Measurements from ENCODE around the gene PHETA2. TPM values are rescaled to one million over a fixed set of nuclear protein-coding genes. Genes with fewer than 3 reads are reported as not detected.
A peak's percentile ranks its signal among the peaks of the same experiment; 100 is the strongest.

The PHETA2 gene
- total RNA-seq, 1 experiment from 2014 or later = 5.7 TPM

DNA sequence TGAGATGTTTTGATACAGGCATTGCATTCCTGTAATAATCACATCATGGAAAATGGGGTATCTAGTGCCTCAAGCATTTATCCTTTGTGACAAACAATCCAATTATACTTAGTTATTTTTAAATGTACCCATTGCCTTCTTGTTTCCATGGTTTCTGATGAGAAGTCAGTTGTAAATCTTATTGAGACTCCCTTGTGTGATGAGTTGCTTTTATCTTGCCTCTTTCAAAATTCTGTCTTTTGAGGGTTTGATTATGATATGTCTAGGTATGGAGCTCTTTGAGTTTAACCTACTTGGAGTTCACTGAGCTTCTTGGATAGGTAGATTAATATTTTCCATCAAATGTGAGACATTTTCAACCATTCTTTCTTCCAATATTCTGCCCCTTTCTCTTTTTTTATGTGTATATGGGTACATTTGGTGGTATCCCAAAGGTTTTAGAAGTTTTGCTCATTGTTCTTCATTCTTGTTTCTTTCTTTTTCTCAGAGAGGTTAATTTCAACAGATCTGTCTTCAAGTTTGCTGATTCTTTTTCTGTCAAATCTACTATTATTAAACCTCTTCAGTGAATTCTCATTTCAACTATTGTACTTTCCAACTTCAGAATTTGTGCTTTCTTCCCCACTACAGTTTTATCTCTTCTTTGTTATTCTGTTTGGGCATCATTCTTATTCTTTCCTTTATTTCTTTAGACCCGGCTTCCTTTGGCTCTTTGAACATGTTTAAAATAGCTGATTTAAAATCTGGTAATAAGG lies 17.1 kb upstream of the PHETA2 start:
- peak; percentile 91 for TF ChIP-seq ZNF317 (CRISPR knock-in tag; IDR thresholded peaks at IDR 0.05; ENCODE audit: borderline replicate concordance, low read depth)
- TF ChIP-seq ZNF232 (CRISPR knock-in tag; IDR thresholded peaks at IDR 0.05) = no peak
- ATAC-seq (no peak), DNase-seq (ENCODE audit: low spot score) (no peak)
- Mint-ChIP-seq H3K36me3 (peaks cover 46% of the 10 kb centered on the region), H3K27ac (no peak overlapping the region), H3K4me3 (no peak overlapping the region), H3K27me3 (ENCODE audit: low read depth) (peaks cover 19% of the 10 kb centered on the region), H3K9me3 (peaks cover 34% of the 10 kb centered on the region), H3K4me1 (no peaks in the 10 kb centered on the region)
- POLR2A ChIA-PET = interaction anchor here (0.7 kb wide), 1 partner anchor 13 kb away, joined by 3 read pairs; no protein-coding TSS in a partner anchor
- CTCF ChIA-PET = interaction anchor here (0.6 kb wide), 1 partner anchor 664 kb away, joined by 3 read pairs; the partner anchor contains the start of gene A4GALT

DNA sequence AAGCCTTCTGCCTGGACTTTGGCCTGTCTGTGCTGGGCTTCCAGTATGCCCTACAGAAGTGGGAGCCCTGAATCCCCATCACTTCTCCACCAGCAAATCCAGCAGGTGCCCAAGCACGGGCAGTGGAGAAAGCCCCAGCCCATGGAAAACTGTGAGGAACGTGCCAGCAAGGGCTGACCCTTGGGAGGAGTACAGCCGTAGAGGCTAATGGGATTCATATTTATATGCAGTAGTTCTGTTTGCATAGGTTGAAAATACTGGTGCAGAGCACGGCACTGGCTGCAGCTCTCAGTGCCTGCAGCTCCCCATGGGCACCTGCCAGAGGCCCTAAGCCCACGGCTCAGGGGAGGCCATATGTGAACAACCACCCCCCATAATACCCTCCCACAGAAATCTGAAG lies 13.6 kb upstream of the PHETA2 start:
- ATAC-seq (no peak), DNase-seq (ENCODE audit: low spot score) (no peak)
- Mint-ChIP-seq H3K9me3 (peaks cover 34% of the 10 kb centered on the region), H3K4me1 (peaks cover 13% of the 10 kb centered on the region), H3K27ac (no peak overlapping the region), H3K27me3 (ENCODE audit: low read depth) (peaks cover 19% of the 10 kb centered on the region), H3K36me3 (peaks cover 64% of the 10 kb centered on the region), H3K4me3 (no peak overlapping the region)
- CTCF ChIA-PET = interaction anchor here (2.2 kb wide), 1 partner anchor 31 kb away, joined by 7 read pairs; the partner anchor contains the start of gene NDUFA6
- POLR2A ChIA-PET = no interaction called here
- TF ChIP-seq ZNF512 (CRISPR knock-in tag; IDR thresholded peaks at IDR 0.05; ENCODE audit: borderline replicate concordance) (no peak), ZNF121 (CRISPR knock-in tag; IDR thresholded peaks at IDR 0.05) (no peak)

- Mint-ChIP-seq H3K9me3 (peaks cover 29% of the 10 kb centered on the region), H3K36me3 (peaks cover 67% of the 10 kb centered on the region), H3K27me3 (ENCODE audit: low read depth) (peaks cover 18% of the 10 kb centered on the region), H3K4me3 (no peak overlapping the region), H3K27ac (no peak overlapping the region), H3K4me1 (peaks cover 17% of the 10 kb centered on the region)
- DNase-seq (ENCODE audit: low spot score) = no peak
- ATAC-seq = no peak
- ChIA-PET CTCF (interaction anchor here (2.2 kb wide), 1 partner anchor 30 kb away, joined by 7 read pairs; the partner anchor contains the start of gene NDUFA6), POLR2A (no interaction called here)
- TF ChIP-seq ZNF232 (CRISPR knock-in tag; IDR thresholded peaks at IDR 0.05) (no peak), MYBL2 (CRISPR knock-in tag; IDR thresholded peaks at IDR 0.05) (no peak), GTF2I (CRISPR knock-in tag; conservative IDR thresholded peaks at IDR 0.05) (no peak), JUN (CRISPR knock-in tag; IDR thresholded peaks at IDR 0.05) (no peak), PRRX2 (CRISPR knock-in tag; IDR thresholded peaks at IDR 0.05) (no peak), SMAD4 (CRISPR knock-in tag; IDR thresholded peaks at IDR 0.05) (no peak), NR1H2 (CRISPR knock-in tag; IDR thresholded peaks at IDR 0.05) (no peak), ZNF512 (CRISPR knock-in tag; IDR thresholded peaks at IDR 0.05; ENCODE audit: borderline replicate concordance) (no peak), SP1 (CRISPR knock-in tag; conservative IDR thresholded peaks at IDR 0.05) (no peak), USF1 (CRISPR knock-in tag; IDR thresholded peaks at IDR 0.05) (no peak), PREB (CRISPR knock-in tag; IDR thresholded peaks at IDR 0.05; ENCODE audit: borderline replicate concordance) (no peak), ELF4 (CRISPR knock-in tag; IDR thresholded peaks at IDR 0.05; ENCODE audit: low read depth) (no peak)
- TF ChIP-seq, protein P1, sequence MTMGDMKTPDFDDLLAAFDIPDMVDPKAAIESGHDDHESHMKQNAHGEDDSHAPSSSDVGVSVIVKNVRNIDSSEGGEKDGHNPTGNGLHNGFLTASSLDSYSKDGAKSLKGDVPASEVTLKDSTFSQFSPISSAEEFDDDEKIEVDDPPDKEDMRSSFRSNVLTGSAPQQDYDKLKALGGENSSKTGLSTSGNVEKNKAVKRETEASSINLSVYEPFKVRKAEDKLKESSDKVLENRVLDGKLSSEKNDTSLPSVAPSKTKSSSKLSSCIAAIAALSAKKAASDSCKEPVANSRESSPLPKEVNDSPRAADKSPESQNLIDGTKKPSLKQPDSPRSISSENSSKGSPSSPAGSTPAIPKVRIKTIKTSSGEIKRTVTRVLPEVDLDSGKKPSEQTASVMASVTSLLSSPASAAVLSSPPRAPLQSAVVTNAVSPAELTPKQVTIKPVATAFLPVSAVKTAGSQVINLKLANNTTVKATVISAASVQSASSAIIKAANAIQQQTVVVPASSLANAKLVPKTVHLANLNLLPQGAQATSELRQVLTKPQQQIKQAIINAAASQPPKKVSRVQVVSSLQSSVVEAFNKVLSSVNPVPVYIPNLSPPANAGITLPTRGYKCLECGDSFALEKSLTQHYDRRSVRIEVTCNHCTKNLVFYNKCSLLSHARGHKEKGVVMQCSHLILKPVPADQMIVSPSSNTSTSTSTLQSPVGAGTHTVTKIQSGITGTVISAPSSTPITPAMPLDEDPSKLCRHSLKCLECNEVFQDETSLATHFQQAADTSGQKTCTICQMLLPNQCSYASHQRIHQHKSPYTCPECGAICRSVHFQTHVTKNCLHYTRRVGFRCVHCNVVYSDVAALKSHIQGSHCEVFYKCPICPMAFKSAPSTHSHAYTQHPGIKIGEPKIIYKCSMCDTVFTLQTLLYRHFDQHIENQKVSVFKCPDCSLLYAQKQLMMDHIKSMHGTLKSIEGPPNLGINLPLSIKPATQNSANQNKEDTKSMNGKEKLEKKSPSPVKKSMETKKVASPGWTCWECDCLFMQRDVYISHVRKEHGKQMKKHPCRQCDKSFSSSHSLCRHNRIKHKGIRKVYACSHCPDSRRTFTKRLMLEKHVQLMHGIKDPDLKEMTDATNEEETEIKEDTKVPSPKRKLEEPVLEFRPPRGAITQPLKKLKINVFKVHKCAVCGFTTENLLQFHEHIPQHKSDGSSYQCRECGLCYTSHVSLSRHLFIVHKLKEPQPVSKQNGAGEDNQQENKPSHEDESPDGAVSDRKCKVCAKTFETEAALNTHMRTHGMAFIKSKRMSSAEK (CRISPR knock-in tag; IDR thresholded peaks at IDR 0.05; ENCODE audit: borderline replicate concordance) = no peak
- TF ChIP-seq, protein P2, sequence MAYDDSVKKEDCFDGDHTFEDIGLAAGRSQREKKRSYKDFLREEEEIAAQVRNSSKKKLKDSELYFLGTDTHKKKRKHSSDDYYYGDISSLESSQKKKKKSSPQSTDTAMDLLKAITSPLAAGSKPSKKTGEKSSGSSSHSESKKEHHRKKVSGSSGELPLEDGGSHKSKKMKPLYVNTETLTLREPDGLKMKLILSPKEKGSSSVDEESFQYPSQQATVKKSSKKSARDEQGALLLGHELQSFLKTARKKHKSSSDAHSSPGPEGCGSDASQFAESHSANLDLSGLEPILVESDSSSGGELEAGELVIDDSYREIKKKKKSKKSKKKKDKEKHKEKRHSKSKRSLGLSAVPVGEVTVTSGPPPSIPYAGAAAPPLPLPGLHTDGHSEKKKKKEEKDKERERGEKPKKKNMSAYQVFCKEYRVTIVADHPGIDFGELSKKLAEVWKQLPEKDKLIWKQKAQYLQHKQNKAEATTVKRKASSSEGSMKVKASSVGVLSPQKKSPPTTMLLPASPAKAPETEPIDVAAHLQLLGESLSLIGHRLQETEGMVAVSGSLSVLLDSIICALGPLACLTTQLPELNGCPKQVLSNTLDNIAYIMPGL (CRISPR knock-in tag; IDR thresholded peaks at IDR 0.05) = no peak
- TF ChIP-seq, protein P3, sequence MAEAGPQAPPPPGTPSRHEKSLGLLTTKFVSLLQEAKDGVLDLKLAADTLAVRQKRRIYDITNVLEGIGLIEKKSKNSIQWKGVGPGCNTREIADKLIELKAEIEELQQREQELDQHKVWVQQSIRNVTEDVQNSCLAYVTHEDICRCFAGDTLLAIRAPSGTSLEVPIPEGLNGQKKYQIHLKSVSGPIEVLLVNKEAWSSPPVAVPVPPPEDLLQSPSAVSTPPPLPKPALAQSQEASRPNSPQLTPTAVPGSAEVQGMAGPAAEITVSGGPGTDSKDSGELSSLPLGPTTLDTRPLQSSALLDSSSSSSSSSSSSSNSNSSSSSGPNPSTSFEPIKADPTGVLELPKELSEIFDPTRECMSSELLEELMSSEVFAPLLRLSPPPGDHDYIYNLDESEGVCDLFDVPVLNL (CRISPR knock-in tag; IDR thresholded peaks at IDR 0.05; ENCODE audit: borderline replicate concordance, low read depth) = no peak
These were observed 13.0 kb upstream of the PHETA2 start for GRCh38 chr22:42061041-42061440.

Data from WTC11 (cell line).